ENCODE measurements around the gene PWWP2B.
"Not testable (repeated sequence)": the region's sequence is repeated elsewhere in the genome, so short reads cannot be mapped to it uniquely, and the experiment has no call there.

Gene PWWP2B

DNA sequence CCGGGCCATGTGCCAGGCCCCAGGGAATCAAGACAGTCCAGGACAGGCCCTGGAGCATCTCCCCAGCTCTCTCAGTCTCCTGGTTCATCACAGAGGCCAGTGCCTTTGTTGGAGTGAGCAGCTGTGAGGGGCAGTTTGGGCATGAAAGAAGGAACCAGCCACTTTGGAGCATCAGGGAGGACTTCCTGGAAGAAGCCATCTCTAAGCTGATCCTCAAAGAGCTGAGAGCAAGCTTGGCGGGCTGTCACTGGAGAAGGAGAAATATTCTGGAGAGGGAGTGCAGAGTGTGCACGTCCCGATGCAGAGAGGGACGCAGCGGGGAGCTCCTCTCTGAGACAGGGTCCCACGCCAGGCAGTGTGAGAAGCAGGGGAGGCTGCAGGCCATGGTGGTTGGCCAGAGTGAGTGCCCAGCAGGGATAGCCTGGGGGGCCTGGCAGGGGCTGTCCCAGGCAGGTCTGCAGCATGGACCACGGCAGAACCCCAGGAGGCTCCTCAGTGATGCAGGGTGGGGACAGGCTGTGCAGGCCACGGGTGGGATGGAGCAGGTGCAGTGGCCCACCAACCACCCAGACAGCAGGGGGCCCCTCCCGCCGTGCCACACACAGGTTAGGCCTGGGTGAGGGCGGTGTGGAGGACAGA lies 34.7 kb downstream of the PWWP2B start:
- DNase-seq (ENCODE audit: low read depth, low spot score), result no peak

GRCh38 chr10:132432176-132432540 lies 35.2 kb downstream of the PWWP2B start:
- no peak for DNase-seq (ENCODE audit: low read depth, low spot score)

DNA sequence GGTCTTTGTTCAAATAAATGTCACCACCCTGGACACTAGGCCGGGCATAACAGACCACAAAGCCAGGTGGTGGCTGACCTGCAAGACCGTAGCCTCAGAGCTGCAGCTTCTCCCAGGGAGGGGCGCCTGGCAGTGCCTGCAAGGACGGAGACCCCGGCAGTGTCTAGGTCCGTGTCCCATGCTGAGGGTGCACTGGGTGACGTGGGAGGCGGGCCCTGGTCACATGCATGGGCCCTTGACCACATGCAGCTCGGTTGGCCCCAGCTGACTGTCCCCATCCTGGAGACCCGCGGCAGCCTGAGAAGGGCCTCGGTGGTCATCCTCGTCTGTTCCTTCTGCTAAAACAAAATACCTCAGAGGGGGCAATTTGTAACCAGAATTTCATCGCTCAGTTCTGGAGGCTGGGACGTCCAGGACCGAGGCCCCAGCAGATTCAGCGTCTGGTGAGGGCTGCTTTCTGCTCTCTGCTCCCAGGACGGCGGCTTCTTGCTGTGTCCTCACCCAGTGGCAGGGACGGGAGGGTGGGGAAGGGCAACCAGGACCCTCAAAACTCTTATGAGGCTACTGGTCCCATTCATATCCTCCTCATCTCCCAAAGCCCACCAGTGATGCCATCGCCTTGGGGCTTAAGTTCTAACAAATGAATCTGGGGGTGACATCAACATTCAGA lies 36.8 kb downstream of the PWWP2B start:
- no peak for DNase-seq (ENCODE audit: low read depth, low spot score)

DNA sequence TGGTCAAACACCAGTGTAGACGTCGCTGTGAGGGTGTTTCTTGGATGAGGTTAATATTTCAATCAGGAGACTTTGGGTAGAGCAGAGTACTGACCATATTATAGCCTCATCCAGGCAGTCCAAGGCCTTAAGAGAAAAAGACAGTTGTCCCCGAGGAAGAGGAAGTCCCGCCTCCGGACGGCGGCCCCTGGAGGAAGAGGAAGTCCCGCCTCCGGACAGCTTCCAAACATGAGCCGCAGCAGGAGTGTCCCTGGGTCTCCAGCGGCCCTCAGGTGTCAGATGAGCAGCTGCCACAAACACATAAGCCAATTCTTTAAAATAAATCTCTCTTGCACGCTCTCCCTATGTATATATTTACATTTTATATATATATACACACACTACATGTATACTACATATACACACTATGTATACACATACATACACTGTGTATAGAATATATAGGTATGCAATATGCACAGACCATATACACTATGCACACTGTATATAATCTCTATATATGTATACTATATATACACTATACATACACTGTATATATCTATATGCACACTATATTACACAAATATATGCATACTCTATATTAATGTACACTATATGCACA lies 37.5 kb downstream of the PWWP2B start:
- peak; percentile 36 for DNase-seq (ENCODE audit: low read depth, low spot score)

DNA sequence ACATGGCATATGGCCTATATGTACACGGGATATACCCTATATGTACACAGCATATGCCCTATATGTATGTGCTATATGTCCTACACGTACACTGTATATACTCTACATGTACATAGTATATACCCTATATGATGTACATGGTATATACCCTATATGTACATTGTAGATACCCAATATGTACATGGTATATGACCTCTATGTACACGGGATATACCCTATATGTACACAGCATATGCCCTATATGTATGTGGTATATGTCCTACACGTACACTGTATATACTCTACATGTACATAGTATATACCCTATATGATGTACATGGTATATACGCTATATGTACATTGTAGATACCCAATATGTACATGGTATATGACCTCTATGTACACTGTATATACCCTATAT lies 38.3 kb downstream of the PWWP2B start:
- DNase-seq (ENCODE audit: low read depth, low spot score), result not testable (repeated sequence)

GRCh38 chr10:132436096-132436495 lies 39.1 kb downstream of the PWWP2B start:
- DNase-seq (ENCODE audit: low read depth, low spot score), result not testable (repeated sequence)

DNA sequence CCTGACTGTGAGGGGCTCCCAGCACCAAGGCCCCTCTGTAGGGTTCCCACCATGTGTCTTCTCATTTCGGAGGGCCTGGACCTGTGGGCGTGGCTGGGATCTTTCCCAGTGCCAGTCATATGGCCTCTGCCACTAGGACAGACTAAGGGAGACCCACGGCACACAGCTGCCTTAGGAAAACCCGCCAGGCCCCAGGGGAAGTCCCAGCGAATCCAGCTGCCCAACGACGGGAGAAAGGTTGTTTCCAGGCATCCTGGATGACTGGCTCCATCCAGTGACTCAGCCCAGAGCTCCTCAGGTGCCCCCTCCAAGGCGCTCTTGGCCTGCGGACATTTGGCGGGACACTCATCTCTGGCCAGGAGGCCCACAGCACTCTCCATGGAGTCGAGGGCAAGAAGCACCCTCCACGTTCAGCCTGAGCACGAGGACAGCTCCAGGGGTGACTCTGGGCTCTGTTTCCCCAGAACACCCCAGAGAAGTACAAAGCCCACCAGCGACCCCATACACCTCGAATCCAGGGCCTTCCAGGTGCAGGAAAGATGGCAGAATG lies 39.9 kb downstream of the PWWP2B start:
- no peak for DNase-seq (ENCODE audit: low read depth, low spot score)

DNA sequence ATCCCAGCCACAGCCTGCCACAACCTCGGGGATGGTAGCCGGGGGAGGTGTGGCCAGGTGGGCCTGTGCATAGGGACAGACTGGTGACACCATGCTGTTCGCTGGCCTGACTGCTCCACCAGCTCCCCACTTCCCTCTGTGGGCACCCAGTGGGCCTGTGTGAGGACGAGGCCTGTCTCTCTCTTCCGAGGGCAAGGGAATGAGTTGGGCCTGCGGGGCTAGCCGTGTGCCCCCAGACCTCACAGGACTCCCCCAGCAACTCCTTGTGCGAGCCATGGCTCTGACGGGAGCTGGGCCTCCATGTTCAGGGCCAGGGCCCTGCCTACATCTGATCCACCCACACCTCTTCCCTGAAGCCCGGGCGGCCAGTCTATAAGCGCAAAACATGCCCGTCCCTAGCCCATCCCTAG lies 40.5 kb downstream of the PWWP2B start:
- no peak for DNase-seq (ENCODE audit: low read depth, low spot score)

GRCh38 chr10:132438091-132439024 lies 41.4 kb downstream of the PWWP2B start:
- no peak for DNase-seq (ENCODE audit: low read depth, low spot score)

DNA sequence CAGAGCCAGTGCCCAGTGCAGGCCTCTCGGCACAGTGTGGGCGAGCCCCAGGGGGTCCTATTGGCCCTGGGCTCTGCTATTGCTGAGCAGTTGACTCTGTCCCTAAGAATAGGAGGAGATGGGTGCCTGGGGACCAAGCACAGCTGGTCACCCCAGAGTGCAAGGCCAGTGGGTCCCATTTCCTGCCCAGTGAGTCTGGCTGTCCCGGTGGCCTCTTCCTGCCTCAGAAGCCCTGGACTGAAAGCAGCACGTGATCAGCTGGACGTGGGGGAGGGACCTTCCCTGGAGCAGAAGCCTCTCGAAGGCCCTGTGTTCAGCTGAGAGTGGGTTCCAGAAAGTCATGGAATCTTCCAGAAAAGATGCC lies 42.0 kb downstream of the PWWP2B start:
- no peak for DNase-seq (ENCODE audit: low read depth, low spot score)

DNA sequence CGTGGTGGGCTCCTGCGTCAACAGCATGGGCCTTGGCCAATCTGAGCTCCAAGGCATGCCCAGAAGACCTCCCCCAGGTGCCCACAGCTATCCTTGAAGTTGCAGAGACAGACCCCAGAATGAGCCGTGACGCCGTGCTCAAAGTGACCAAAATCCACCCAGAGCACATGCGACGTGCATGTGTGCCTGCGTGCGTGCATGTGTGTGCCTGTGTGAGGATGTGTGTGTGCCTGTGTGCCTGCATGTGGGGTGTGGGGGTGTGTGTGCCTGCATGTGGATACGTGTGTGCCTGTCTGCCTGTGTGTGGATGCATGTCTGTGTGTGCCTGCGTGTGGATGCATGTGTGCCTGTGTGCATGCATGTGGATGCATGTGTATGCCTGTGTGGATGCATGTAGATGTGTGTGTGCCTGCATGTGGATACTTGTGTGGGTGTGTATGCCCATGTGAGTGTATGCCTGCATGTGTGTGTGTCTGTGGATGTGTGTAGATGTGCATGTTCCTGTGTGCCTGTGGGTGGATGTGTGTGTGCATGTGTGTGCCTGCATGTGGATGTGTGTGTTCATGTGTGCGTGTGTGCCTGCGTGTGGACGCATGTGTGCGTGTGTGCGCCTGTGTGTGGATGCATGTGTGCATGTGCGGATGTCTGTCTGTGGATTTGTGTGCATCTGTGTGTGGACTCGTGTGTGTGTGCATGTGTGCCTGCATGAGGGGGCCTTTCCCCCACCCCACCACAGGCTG lies 42.6 kb downstream of the PWWP2B start:
- no peak for DNase-seq (ENCODE audit: low read depth, low spot score)

DNA sequence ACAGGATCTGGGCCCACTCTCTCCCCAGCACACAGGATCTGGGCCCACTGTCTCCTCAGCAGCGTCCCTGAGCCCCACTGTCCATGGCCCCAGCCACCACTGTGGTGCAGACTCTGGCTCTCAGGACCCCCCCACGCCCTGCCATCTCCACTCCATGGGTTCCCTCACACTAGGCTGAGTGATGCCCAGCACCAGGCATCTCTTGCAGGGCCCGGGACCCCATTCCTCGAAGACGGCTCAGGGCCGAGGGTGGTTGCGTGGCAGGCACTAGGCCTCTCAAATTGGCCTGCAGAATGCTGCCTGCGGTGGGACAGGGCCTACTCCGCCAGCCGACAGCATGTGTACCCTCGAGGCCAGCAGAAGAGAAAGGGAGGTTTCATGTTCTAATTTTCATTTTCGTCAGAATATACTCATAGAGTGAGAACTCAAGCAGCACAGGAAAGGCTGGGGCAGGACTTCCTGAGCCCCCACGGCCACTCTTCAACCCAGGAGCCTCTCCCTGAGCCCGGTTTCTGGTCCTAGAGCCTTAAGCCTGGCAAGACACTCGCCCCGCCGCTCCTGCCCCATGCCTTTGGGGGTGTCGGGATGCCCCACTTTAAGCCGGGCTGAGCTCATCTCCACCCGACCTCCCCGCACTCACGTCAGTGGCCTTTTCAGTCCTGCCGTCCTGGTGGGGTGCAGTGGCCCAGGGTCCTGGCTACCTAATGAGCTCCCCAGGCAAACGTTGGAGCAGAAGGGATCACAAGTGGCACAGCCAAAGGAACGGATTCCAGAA lies 44.0 kb downstream of the PWWP2B start:
- no peak for DNase-seq (ENCODE audit: low read depth, low spot score)

- DNase-seq (ENCODE audit: low read depth, low spot score), result no peak
Measured at GRCh38 chr10:132441818-132442524, 45.0 kb downstream of the PWWP2B start.

- no peak for DNase-seq (ENCODE audit: low read depth, low spot score)
Measured at GRCh38 chr10:132442636-132443035, 45.6 kb downstream of the PWWP2B start.

GRCh38 chr10:132443605-132443982 lies 46.6 kb downstream of the PWWP2B start:
- no peak for DNase-seq (ENCODE audit: low read depth, low spot score)

- DNase-seq (ENCODE audit: low read depth, low spot score), result no peak
Measured at GRCh38 chr10:132443983-132444876, 47.2 kb downstream of the PWWP2B start.

- DNase-seq (ENCODE audit: low read depth, low spot score), result no peak
Measured at GRCh38 chr10:132444877-132445351, 47.9 kb downstream of the PWWP2B start.

GRCh38 chr10:132445516-132446194 lies 48.7 kb downstream of the PWWP2B start:
- no peak for DNase-seq (ENCODE audit: low read depth, low spot score)

All from ELF-1 (cell line).